Stimulated activated CD8-positive, alpha-beta memory T cell treated with anti-CD3 and anti-CD28 coated beads, Interleukin-4, amount 100 ng/mL, for 1 hour (primary cell): ENCODE results near the gene AKIRIN1.
"Not testable (repeated sequence)": the region's sequence is repeated elsewhere in the genome, so short reads cannot be mapped to it uniquely, and the experiment has no call there.

Source experiments
- DNase-seq, 2 donors: peaks; one replicate each; pipeline ENCODE4 v3.0.0-alpha.2; 2020; ENCODE audit warnings: low read depth in 2 of 2, low spot score in 1 of 2

The AKIRIN1 gene

DNA sequence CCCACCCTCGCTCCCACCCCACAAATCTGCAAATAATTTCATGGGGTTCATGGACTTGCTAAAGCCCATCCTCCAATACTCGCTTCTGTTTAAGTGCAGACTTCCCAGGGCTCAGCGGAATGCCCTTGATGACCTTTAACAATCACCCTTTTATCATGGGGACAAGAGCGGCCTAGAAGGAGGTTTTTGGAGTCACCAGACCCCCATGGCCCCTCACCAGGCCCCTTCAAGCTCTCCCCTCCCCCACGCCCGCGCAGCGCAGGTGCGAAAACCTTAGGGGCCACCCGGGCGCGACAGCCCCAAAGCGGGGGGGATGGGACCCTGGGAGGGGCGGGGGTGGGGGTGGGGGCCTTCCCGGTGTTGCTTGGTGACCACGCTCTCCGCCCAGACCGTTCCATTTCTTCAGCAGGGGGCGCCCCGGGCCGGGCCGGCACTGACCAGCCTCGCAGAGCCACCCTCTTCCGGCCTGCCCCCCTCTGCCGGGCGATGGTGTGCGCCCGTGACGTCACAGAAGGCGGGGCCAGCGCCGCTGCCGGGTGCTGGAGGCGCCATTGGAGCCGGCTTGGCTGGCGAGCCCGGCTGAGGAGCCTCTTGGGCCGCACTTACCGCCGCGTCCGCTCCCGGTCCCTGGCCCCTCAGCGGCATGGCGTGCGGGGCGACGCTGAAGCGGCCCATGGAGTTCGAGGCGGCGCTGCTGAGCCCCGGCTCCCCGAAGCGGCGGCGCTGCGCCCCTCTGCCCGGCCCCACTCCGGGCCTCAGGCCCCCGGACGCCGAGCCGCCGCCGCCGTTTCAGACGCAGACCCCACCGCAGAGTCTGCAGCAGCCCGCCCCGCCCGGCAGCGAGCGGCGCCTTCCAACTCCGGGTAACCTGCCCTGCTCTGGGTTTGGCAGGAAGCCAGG, at the start of gene AKIRIN1:
Gene AKIRIN1 (plus strand): TSS at position 539 of the 900 bp plus-strand sequence. CDS start 105 bp downstream, at position 644.
- peak; percentile 90 to 92 for DNase-seq

GRCh38 chr1:38941527-38942019, 49.5 kb upstream of the AKIRIN1 start, which contains the start of gene RHBDL2:
Gene RHBDL2, minus strand, starts transcription at chr1:38941830. Its CDS starts 22,618 bp downstream, at chr1:38919212.
- no peak for DNase-seq

- DNase-seq = no peak
These were observed 48.2 kb upstream of the AKIRIN1 start for GRCh38 chr1:38942664-38943428.

- DNase-seq = no peak
These were observed 46.5 kb upstream of the AKIRIN1 start for GRCh38 chr1:38944547-38944946.

- no peak for DNase-seq
These were observed 40.5 kb upstream of the AKIRIN1 start for GRCh38 chr1:38950553-38950952.

- no peak for DNase-seq
These were observed 37.6 kb upstream of the AKIRIN1 start for GRCh38 chr1:38953433-38953860.

GRCh38 chr1:38958967-38959366, 32.1 kb upstream of the AKIRIN1 start:
- DNase-seq = no peak

GRCh38 chr1:38962113-38962512, 29.0 kb upstream of the AKIRIN1 start:
- no peak for DNase-seq

DNA sequence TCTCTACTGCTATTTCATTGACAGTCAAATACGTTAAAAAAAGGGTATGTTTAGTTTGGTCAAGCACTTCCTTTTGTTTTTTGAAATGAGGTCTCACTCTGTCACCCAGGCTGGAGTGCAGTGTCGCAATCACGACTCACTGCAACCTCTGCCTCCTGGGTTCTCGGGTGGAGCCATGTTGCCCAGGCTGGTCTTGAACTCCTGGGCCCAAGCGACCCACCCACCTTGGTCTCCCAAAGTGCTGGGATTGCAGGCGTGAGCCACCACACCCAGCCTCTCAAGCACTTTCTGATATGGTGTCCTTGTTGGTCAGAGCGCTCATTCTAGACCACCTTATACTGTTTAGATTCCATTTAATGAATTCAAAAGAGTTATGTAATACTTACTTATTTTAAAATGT, 28.5 kb upstream of the AKIRIN1 start:
- no peak for DNase-seq

- DNase-seq = no peak
These were observed 26.9 kb upstream of the AKIRIN1 start for GRCh38 chr1:38964140-38964548.

- not testable (repeated sequence) for DNase-seq
These were observed 17.9 kb upstream of the AKIRIN1 start for GRCh38 chr1:38973145-38973544.

GRCh38 chr1:38973659-38974437, 17.2 kb upstream of the AKIRIN1 start:
- no peak for DNase-seq

DNA sequence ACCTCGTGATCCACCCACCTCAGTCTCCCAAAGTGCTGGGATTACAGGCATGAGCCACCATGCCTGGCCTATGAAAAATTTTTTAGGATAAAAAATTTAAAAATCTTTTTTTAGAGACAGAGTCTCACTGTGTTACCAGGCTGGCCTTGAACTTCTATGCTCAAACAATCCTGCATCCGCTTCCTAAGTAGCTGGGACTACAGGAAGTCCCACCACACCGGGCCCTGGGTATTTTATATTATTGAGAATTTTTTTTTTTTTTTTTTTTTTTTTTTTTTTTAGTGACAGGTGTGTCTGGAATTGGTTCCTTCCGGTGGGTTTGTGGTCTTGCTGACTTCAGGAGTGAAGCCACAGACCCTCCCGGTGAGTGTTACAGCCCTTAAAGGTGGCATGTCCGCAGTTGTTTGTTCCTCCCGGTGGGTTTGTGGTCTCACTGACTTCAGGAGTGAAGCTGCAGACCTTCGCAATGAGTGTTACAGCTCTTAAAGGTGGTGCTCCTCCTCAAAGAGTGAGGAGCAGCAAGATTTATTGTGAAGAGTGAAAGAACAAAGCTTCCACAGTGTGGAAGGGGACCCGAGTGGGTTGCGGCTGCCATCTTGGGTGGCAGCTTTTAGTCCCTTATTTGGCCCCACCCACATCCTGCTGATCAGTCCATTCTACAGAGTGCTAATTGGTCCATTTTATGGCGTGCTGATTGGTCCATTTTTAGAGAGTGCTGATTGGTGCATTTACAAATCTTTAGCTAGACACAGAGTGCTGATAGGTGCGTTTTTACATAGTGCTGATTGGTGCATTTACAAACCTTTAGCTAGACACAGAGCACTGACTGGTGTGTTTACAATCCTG, 13.5 kb upstream of the AKIRIN1 start:
- DNase-seq = not testable (repeated sequence)

DNA sequence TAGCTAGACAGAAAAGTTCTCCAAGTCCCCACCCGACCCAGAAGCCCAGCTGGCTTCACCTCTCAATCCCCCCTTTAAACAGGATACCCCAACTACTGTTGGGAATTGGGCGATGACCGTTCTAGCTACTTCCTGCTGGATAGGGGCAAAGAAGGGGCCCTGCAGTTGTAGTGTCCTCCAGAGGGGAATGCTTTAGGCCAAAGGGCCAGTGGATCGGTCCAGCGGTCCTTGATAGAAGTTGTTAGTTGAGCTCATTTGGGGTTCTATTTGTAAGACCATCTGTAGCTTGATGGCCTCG, 12.9 kb upstream of the AKIRIN1 start:
- DNase-seq = not testable (repeated sequence)

DNA sequence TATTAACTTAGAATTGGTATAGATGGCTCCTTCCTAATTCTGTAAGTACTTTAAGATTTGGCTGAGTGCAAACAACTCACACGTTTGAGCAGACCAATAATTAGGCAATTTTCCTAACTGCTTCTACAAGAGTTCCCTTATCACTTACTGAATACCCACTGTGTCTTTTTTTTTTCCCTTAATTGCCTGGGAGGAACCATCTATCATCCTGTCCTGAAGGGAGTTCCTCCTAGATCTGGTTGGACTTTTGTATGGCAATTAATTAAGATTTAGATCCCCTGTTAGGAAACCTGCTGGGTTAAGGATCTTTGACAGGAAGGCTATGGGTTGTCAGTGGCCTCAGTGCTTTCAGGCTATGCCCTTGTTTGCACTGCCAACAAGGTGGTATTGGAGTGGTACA, 11.7 kb upstream of the AKIRIN1 start:
- DNase-seq = not testable (repeated sequence)

- no peak for DNase-seq
These were observed 1.1 kb upstream of the AKIRIN1 start for GRCh38 chr1:38989979-38990378.

DNA sequence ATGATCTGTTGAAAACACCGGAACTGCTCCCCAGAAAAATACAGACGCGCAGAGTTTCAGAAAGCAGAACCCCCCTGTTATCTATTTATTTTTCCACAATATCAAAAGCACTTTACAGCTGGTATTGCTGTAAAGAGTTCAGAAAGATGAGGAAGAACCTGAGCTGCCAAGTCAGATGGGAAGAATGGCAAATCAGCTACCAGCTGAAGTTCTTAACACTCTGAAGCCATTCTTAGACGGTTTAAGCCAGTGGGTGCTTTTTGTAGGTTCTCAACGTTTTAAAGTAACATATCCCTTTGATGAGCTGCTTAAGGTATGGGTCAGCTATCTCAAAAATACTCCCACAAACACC, 714 bp upstream of the AKIRIN1 start:
- DNase-seq = no peak

DNA sequence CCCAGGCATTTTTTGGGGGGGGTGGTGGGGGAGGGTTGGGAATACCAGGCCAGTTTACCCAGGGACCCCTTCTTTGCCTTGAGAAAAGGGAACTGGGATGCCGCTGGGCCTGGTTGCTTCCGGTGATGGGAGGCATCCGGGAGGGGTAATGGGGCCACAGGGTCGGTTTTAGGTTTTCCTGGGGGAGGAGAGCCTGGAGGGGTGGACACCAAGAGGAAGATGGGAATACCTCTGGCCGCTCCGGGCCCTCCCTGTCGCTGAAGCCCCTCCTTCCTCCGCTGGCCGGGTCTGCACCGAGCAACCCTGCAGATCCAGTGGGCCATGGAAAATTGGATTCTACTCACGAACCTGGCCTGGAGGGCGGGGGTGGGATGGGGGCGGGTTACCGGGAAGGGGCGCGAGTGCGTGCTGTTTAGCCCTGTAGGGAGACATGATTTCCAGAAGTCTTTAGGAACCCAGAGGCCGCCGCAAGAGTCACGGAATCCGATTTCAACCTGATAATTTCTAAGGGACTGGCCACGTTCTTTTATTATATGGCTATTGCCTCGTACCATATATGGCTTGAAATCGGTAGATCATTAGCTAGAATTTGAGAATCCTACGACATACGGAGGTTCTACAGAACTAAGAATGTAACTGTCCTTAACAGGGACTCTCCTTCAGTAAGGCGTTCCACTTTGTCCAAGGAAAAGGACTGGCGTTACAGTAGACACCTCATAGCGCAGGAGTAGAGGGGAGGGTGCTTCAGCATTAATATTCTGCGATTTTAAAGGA, 749 bp downstream of the AKIRIN1 start:
- DNase-seq = no peak

GRCh38 chr1:38992412-38993111, 1.5 kb downstream of the AKIRIN1 start:
- no peak for DNase-seq
